Suprapubic skin (tissue), 4 donors: ENCODE measurements around the gene LPIN1. TPM values are rescaled to one million over a fixed set of nuclear protein-coding genes. Genes with fewer than 3 reads are reported as not detected.

Source experiments
- DNase-seq, 2 donors: peaks; one replicate each; pipeline ENCODE4 v3.0.0-alpha.2; 2019; ENCODE audit warnings: low spot score in 2 of 2
- H3K27ac ChIP-seq: fragments of 200-600 bp; sonication (generic); one replicate; pipeline ENCODE4 v1.5.1; 2019
- H3K27me3 ChIP-seq: fragments of 200-600 bp; sonication (generic); one replicate; pipeline ENCODE4 v1.5.1; 2019
- H3K36me3 ChIP-seq: fragments of 200-600 bp; sonication (generic); one replicate; pipeline ENCODE4 v1.5.1; 2019
- H3K4me1 ChIP-seq: fragments of 200-600 bp; sonication (generic); one replicate; pipeline ENCODE4 v1.5.1; 2019
- H3K4me3 ChIP-seq: fragments of 200-600 bp; sonication (generic); one replicate; pipeline ENCODE4 v1.5.1; 2019; ENCODE audit warnings: mild to moderate bottlenecking
- H3K9me3 ChIP-seq: fragments of 200-600 bp; sonication (generic); one replicate; pipeline ENCODE4 v1.5.1; 2019
- EP300 ChIP-seq: sonication (generic); formaldehyde crosslinking; IDR thresholded peaks from one replicate; pipeline ENCODE4 v1.6.1; 2017; ENCODE audit warnings: antibody characterized with exemption
- POLR2A ChIP-seq, 2 donors: fragments of 450-650 bp; IDR thresholded peaks; one replicate each; pipeline ENCODE4 v1.6.1; 2017; ENCODE audit warnings: antibody characterized with exemption in 2 of 2, mild to moderate bottlenecking in 2 of 2, moderate library complexity in 2 of 2
- POLR2AphosphoS5 ChIP-seq, 3 donors: sonication (generic); formaldehyde crosslinking; IDR thresholded peaks; one replicate each; pipeline ENCODE4 v1.6.1; 2017; ENCODE audit warnings: antibody characterized with exemption in 3 of 3
- WGBS: methylation state at CpG from one replicate; pipeline ENCODE4 v1.1.5; 2018; 5-methylcytosine and 5-hydroxymethylcytosine counted together
- total RNA-seq, 4 donors: library from RNA; depleted of rRNA; stranded (reverse); fragments of >200 nt; gene quantifications; one replicate each; pipeline ENCODE4 v1.1.0, GENCODE V29; 2016
- TF ChIP-seq, protein P1 (sequence below), 2 donors: fragments of 200-600 bp in 1 of 2; fragments of 450-650 bp in 1 of 2; sonication (generic) in 1 of 2; IDR thresholded peaks; one replicate each; pipeline ENCODE4 v1.5.1; 2016 to 2019; ENCODE audit warnings: antibody characterized with exemption in 2 of 2, mild to moderate bottlenecking in 1 of 2, moderate library complexity in 1 of 2

LPIN1 gene
- total RNA-seq, 4 donors from 2014 or later, result 25.9 to 71.9 (median 52.5) TPM

DNA sequence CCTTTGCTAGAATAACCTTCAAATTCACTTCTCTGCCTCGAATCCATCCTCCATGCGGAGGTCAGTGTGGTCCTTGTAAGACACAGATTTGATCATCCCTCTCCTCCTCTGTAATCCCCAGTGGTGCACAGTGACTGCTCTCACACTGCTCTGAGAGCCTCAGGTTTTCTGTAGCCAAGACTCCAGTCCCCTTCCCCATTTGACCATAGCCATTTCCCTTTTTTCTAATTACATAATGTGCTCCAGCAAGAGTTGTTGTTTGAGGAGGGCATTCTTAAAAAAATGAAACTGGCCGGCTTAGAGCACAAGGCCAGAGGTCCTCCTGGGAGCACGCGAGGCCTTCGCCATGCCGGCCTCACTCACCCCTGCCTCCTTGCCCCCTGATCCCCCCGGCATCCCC is 34.7 kb upstream of the LPIN1 start:
- H3K36me3 ChIP-seq, result no peaks in the 10 kb centered on the region
- DNase-seq, result no peak
- TF ChIP-seq EP300, result no peak
- TF ChIP-seq, protein P1, sequence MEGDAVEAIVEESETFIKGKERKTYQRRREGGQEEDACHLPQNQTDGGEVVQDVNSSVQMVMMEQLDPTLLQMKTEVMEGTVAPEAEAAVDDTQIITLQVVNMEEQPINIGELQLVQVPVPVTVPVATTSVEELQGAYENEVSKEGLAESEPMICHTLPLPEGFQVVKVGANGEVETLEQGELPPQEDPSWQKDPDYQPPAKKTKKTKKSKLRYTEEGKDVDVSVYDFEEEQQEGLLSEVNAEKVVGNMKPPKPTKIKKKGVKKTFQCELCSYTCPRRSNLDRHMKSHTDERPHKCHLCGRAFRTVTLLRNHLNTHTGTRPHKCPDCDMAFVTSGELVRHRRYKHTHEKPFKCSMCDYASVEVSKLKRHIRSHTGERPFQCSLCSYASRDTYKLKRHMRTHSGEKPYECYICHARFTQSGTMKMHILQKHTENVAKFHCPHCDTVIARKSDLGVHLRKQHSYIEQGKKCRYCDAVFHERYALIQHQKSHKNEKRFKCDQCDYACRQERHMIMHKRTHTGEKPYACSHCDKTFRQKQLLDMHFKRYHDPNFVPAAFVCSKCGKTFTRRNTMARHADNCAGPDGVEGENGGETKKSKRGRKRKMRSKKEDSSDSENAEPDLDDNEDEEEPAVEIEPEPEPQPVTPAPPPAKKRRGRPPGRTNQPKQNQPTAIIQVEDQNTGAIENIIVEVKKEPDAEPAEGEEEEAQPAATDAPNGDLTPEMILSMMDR (IDR thresholded peaks at IDR 0.05), result no peak
- no peak for TF ChIP-seq POLR2A (IDR thresholded peaks at IDR 0.05)
- TF ChIP-seq POLR2AphosphoS5 (IDR thresholded peaks at IDR 0.05), result no peak
- H3K9me3 ChIP-seq, result no peaks in the 10 kb centered on the region
- H3K27me3 ChIP-seq, result no peaks in the 10 kb centered on the region
- no peak overlapping the region for H3K27ac ChIP-seq
- H3K4me1 ChIP-seq, result peaks cover 18% of the 10 kb centered on the region
- no peak overlapping the region for H3K4me3 ChIP-seq
- WGBS, result 77% methylated on average over 8 of the region's 8 CpGs

GRCh38 chr2:11712866-11713265 is 33.6 kb upstream of the LPIN1 start:
- H3K4me3 ChIP-seq, result no peak overlapping the region
- no peak overlapping the region for H3K27ac ChIP-seq
- peaks cover 24% of the 10 kb centered on the region for H3K4me1 ChIP-seq
- 87% methylated on average over 2 of the region's 2 CpGs for WGBS
- no peaks in the 10 kb centered on the region for H3K36me3 ChIP-seq
- DNase-seq, result no peak
- H3K27me3 ChIP-seq, result no peaks in the 10 kb centered on the region
- H3K9me3 ChIP-seq, result no peaks in the 10 kb centered on the region
- TF ChIP-seq, protein P1 (IDR thresholded peaks at IDR 0.05), result no peak
- no peak for TF ChIP-seq EP300
- TF ChIP-seq POLR2AphosphoS5 (IDR thresholded peaks at IDR 0.05), result no peak
- no peak for TF ChIP-seq POLR2A (IDR thresholded peaks at IDR 0.05)

- Histone ChIP-seq H3K27ac (no peak overlapping the region), H3K9me3 (no peaks in the 10 kb centered on the region), H3K36me3 (no peaks in the 10 kb centered on the region), H3K27me3 (no peaks in the 10 kb centered on the region), H3K4me3 (no peak overlapping the region), H3K4me1 (peaks cover 24% of the 10 kb centered on the region)
- WGBS, result 96% methylated on average over 7 of the region's 7 CpGs
- DNase-seq, result no peak
- TF ChIP-seq EP300 (no peak), POLR2A (IDR thresholded peaks at IDR 0.05) (no peak), POLR2AphosphoS5 (IDR thresholded peaks at IDR 0.05) (no peak)
- TF ChIP-seq, protein P1 (IDR thresholded peaks at IDR 0.05), result no peak
Measured at GRCh38 chr2:11713815-11714214, 32.6 kb upstream of the LPIN1 start.

DNA sequence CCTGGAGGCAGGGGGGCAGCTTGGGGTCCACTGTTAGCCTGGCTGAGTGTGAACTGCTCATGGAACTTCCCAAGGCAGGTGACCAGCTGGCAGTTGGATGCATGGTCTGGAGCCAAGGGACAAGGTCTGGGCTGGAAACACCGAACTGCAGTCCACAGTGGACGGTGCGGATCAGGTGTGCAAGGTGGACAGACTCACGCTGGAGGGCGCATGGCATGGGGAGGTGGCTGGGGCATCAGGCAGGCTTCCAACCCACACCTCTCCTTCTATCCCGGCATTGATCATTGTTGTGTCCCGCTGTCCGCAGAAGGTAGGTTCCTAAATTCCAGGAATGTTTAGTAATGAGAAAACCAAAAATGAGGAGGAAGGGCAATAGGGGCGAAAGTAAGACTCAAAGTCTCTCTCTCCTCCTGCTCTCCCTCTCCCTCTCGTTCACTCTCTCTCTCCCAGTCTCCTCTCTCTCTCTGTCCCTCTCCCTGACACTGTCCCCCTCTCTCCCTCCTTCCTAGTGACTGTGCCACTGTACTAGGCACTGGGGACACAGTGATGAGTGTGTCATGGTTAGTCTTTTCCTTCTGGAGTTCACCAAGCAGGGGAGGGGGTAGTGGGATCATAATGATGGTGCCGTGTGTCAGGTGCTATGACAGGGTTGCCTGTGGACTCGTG is 30.3 kb upstream of the LPIN1 start:
- Histone ChIP-seq H3K27ac (no peak overlapping the region), H3K36me3 (no peaks in the 10 kb centered on the region), H3K4me3 (no peak overlapping the region), H3K9me3 (no peaks in the 10 kb centered on the region), H3K27me3 (peaks cover 7% of the 10 kb centered on the region), H3K4me1 (peaks cover 21% of the 10 kb centered on the region)
- TF ChIP-seq, protein P1 (IDR thresholded peaks at IDR 0.05), result no peak
- TF ChIP-seq EP300 (no peak), POLR2A (IDR thresholded peaks at IDR 0.05) (no peak), POLR2AphosphoS5 (IDR thresholded peaks at IDR 0.05) (no peak)
- WGBS, result 89% methylated on average over 12 of the region's 12 CpGs
- DNase-seq, result no peak

GRCh38 chr2:11716689-11717321 is 29.6 kb upstream of the LPIN1 start:
- Histone ChIP-seq H3K27ac (no peak overlapping the region), H3K36me3 (no peaks in the 10 kb centered on the region), H3K4me3 (no peak overlapping the region), H3K27me3 (peaks cover 7% of the 10 kb centered on the region), H3K9me3 (no peaks in the 10 kb centered on the region), H3K4me1 (peaks cover 18% of the 10 kb centered on the region)
- WGBS, result 71% methylated on average over 8 of the region's 8 CpGs
- TF ChIP-seq, protein P1 (IDR thresholded peaks at IDR 0.05), result no peak
- TF ChIP-seq POLR2AphosphoS5 (IDR thresholded peaks at IDR 0.05), result peak in 1 of 3 donors; percentile 68
- DNase-seq, result no peak
